ENCODE measurements around the gene CEP112.

Gene CEP112

GRCh38 chr17:65990593-65990992 lies 201.3 kb downstream of the CEP112 start:
- no peak for TF ChIP-seq CTCF (IDR thresholded peaks at IDR 0.05)
- intact Hi-C loops (cut with DNase I; ENCODE audit: low total_unique reads) = no loop called here
- no peaks in the 10 kb centered on the region for H3K36me3 ChIP-seq
- no peak for DNase-seq
- peaks cover 0 to 12% (median 7%) of the 10 kb centered on the region in 3 donors for H3K9me3 ChIP-seq
- H3K4me3 ChIP-seq = no peak overlapping the region
- H3K27me3 ChIP-seq = no peaks in the 10 kb centered on the region
- H3K27ac ChIP-seq = no peak overlapping the region
- no peaks in the 10 kb centered on the region for H3K4me1 ChIP-seq

- Histone ChIP-seq H3K36me3 (no peaks in the 10 kb centered on the region), H3K27me3 (no peaks in the 10 kb centered on the region), H3K4me3 (no peak overlapping the region), H3K27ac (no peak overlapping the region), H3K9me3 (peaks cover 0 to 12% (median 7%) of the 10 kb centered on the region in 3 donors), H3K4me1 (no peaks in the 10 kb centered on the region)
- TF ChIP-seq CTCF (IDR thresholded peaks at IDR 0.05) = no peak
- intact Hi-C loops (cut with DNase I; ENCODE audit: low total_unique reads) = no loop called here
- DNase-seq = no peak
These were observed 203.5 kb downstream of the CEP112 start for GRCh38 chr17:65988451-65988850.

- no peak overlapping the region for H3K27ac ChIP-seq
- peaks cover 0 to 12% (median 7%) of the 10 kb centered on the region in 3 donors for H3K9me3 ChIP-seq
- no peak for TF ChIP-seq CTCF (IDR thresholded peaks at IDR 0.05)
- H3K27me3 ChIP-seq = no peaks in the 10 kb centered on the region
- intact Hi-C loops (cut with DNase I; ENCODE audit: low total_unique reads) = no loop called here
- no peaks in the 10 kb centered on the region for H3K36me3 ChIP-seq
- no peaks in the 10 kb centered on the region for H3K4me1 ChIP-seq
- DNase-seq = no peak
- H3K4me3 ChIP-seq = no peak overlapping the region
These were observed 203.9 kb downstream of the CEP112 start for GRCh38 chr17:65987988-65988387.

- H3K27me3 ChIP-seq = no peaks in the 10 kb centered on the region
- no peak for DNase-seq
- no peaks in the 10 kb centered on the region for H3K36me3 ChIP-seq
- intact Hi-C loops (cut with DNase I; ENCODE audit: low total_unique reads) = no loop called here
- H3K4me1 ChIP-seq = no peaks in the 10 kb centered on the region
- TF ChIP-seq CTCF (IDR thresholded peaks at IDR 0.05) = no peak
- H3K9me3 ChIP-seq = peaks cover 0 to 12% (median 7%) of the 10 kb centered on the region in 3 donors
- H3K27ac ChIP-seq = no peak overlapping the region
- no peak overlapping the region for H3K4me3 ChIP-seq
These were observed 206.4 kb downstream of the CEP112 start for GRCh38 chr17:65985571-65985970.

- intact Hi-C loops (cut with DNase I; ENCODE audit: low total_unique reads) = no loop called here
- Histone ChIP-seq H3K27ac (no peak overlapping the region), H3K4me3 (no peak overlapping the region), H3K9me3 (peaks cover 0 to 12% (median 7%) of the 10 kb centered on the region in 3 donors), H3K36me3 (no peaks in the 10 kb centered on the region), H3K27me3 (no peaks in the 10 kb centered on the region), H3K4me1 (no peaks in the 10 kb centered on the region)
- no peak for TF ChIP-seq CTCF (IDR thresholded peaks at IDR 0.05)
- no peak for DNase-seq
These were observed 207.6 kb downstream of the CEP112 start for GRCh38 chr17:65984299-65984698.

- Histone ChIP-seq H3K4me1 (no peaks in the 10 kb centered on the region), H3K9me3 (no peaks in the 10 kb centered on the region), H3K4me3 (no peak overlapping the region), H3K27ac (no peak overlapping the region), H3K36me3 (no peaks in the 10 kb centered on the region), H3K27me3 (no peaks in the 10 kb centered on the region)
- intact Hi-C loops (cut with DNase I; ENCODE audit: low total_unique reads) = no loop called here
- DNase-seq = no peak
- TF ChIP-seq CTCF (IDR thresholded peaks at IDR 0.05) = no peak
These were observed 213.1 kb downstream of the CEP112 start for GRCh38 chr17:65978871-65979270.
